ENCODE measurements around the gene SNIP1. TPM values are rescaled to one million over a fixed set of nuclear protein-coding genes. Genes with fewer than 3 reads are reported as not detected.

SNIP1 gene
- total and polyA plus RNA-seq, 2 experiments from 2014 or later: 7.0 to 11.4 TPM

- no peaks in the 10 kb centered on the region for H3K27me3 ChIP-seq (ENCODE audit: insufficient read depth)
- peaks cover 55% of the 10 kb centered on the region for H3K36me3 Mint-ChIP-seq (ENCODE audit: low read depth)
- no peak overlapping the region for H3K27ac ChIP-seq (ENCODE audit: low read depth)
- H2AFZ ChIP-seq: no peak overlapping the region
- H3K27ac Mint-ChIP-seq: no peak overlapping the region
- H3K27me3 Mint-ChIP-seq (ENCODE audit: insufficient read depth, low read depth, poor library complexity): no peaks in the 10 kb centered on the region
- no peaks in the 10 kb centered on the region for H3K9me3 Mint-ChIP-seq
- no peaks in the 10 kb centered on the region for H3K4me1 ChIP-seq (ENCODE audit: insufficient read depth)
- H3K4me1 Mint-ChIP-seq: no peaks in the 10 kb centered on the region
- TF ChIP-seq NANOG (IDR thresholded peaks at IDR 0.05; ENCODE audit: borderline replicate concordance) (no peak), EZH2 (IDR thresholded peaks at IDR 0.05; ENCODE audit: low read depth, unreplicated experiment) (no peak), ZNF331 (CRISPR knock-in tag; IDR thresholded peaks at IDR 0.05; ENCODE audit: low read depth) (no peak), ZNF462 (CRISPR knock-in tag; IDR thresholded peaks at IDR 0.05) (no peak), CREB1 (CRISPR knock-in tag; IDR thresholded peaks at IDR 0.05; ENCODE audit: low read depth) (no peak), ZNF114 (CRISPR knock-in tag; IDR thresholded peaks at IDR 0.05) (no peak), POLR2AphosphoS5 (IDR thresholded peaks at IDR 0.05; ENCODE audit: low read depth) (no peak), JUNB (IDR thresholded peaks at IDR 0.05; ENCODE audit: unreplicated experiment) (no peak), ETS1 (IDR thresholded peaks at IDR 0.05) (no peak), STAT1 (IDR thresholded peaks at IDR 0.05; ENCODE audit: unreplicated experiment) (no peak), EZH2phosphoT487 (IDR thresholded peaks at IDR 0.05; ENCODE audit: unreplicated experiment) (no peak)
- TF ChIP-seq, protein P1, sequence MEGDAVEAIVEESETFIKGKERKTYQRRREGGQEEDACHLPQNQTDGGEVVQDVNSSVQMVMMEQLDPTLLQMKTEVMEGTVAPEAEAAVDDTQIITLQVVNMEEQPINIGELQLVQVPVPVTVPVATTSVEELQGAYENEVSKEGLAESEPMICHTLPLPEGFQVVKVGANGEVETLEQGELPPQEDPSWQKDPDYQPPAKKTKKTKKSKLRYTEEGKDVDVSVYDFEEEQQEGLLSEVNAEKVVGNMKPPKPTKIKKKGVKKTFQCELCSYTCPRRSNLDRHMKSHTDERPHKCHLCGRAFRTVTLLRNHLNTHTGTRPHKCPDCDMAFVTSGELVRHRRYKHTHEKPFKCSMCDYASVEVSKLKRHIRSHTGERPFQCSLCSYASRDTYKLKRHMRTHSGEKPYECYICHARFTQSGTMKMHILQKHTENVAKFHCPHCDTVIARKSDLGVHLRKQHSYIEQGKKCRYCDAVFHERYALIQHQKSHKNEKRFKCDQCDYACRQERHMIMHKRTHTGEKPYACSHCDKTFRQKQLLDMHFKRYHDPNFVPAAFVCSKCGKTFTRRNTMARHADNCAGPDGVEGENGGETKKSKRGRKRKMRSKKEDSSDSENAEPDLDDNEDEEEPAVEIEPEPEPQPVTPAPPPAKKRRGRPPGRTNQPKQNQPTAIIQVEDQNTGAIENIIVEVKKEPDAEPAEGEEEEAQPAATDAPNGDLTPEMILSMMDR (conservative IDR thresholded peaks at IDR 0.05; ENCODE audit: low read depth in 2 of 2): no peak
- TF ChIP-seq, protein P2, sequence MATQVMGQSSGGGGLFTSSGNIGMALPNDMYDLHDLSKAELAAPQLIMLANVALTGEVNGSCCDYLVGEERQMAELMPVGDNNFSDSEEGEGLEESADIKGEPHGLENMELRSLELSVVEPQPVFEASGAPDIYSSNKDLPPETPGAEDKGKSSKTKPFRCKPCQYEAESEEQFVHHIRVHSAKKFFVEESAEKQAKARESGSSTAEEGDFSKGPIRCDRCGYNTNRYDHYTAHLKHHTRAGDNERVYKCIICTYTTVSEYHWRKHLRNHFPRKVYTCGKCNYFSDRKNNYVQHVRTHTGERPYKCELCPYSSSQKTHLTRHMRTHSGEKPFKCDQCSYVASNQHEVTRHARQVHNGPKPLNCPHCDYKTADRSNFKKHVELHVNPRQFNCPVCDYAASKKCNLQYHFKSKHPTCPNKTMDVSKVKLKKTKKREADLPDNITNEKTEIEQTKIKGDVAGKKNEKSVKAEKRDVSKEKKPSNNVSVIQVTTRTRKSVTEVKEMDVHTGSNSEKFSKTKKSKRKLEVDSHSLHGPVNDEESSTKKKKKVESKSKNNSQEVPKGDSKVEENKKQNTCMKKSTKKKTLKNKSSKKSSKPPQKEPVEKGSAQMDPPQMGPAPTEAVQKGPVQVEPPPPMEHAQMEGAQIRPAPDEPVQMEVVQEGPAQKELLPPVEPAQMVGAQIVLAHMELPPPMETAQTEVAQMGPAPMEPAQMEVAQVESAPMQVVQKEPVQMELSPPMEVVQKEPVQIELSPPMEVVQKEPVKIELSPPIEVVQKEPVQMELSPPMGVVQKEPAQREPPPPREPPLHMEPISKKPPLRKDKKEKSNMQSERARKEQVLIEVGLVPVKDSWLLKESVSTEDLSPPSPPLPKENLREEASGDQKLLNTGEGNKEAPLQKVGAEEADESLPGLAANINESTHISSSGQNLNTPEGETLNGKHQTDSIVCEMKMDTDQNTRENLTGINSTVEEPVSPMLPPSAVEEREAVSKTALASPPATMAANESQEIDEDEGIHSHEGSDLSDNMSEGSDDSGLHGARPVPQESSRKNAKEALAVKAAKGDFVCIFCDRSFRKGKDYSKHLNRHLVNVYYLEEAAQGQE (IDR thresholded peaks at IDR 0.05; ENCODE audit: unreplicated experiment): no peak
- peaks cover 13% of the 10 kb centered on the region for H3K36me3 ChIP-seq (ENCODE audit: insufficient read depth)
- no peaks in the 10 kb centered on the region for H3K9me2 ChIP-seq (ENCODE audit: insufficient read depth)
- H3K79me2 ChIP-seq (replicated peaks; ENCODE audit: insufficient read depth): peaks cover 16% of the 10 kb centered on the region; the same call in 1 of the 2 replicates
- no peaks in the 10 kb centered on the region for H3F3A ChIP-seq (replicated peaks; ENCODE audit: low read depth)
- DNase-seq (ENCODE audit: low spot score) (no peak), ATAC-seq (no peak)
- peaks cover 3% of the 10 kb centered on the region; the same call in 1 of the 2 replicates for H4K20me1 ChIP-seq (replicated peaks; ENCODE audit: insufficient read depth)
- H3K4me2 ChIP-seq: no peak overlapping the region
- H3K4me3 ChIP-seq: no peak overlapping the region
- H3K4me3 Mint-ChIP-seq: no peak overlapping the region
Measured at GRCh38 chr1:37544530-37544929, 9.6 kb downstream of the SNIP1 start.

Data from GM23338 (cell line).